H7 (cell line): ENCODE data around the gene FAM149B1. TPM values are rescaled to one million over a fixed set of nuclear protein-coding genes. Genes with fewer than 3 reads are reported as not detected.
"Not testable (repeated sequence)": the region's sequence is repeated elsewhere in the genome, so short reads cannot be mapped to it uniquely, and the experiment has no call there.

Source experiments
- DNase-seq: peaks from one replicate; pipeline ENCODE4 v3.0.0; 2012
- H3K27me3 ChIP-seq: 2 replicates; pipeline ENCODE4 v1.6.0; 2011; ENCODE audit warnings: mild to moderate bottlenecking, low read length; ENCODE audit not compliant: control insufficient read depth, insufficient read depth
- H3K36me3 ChIP-seq: replicated peaks from 2 replicates; pipeline ENCODE4 v1.5.1; 2011; ENCODE audit warnings: low read length; ENCODE audit not compliant: control insufficient read depth, insufficient read depth
- H3K4me3 ChIP-seq: 2 replicates; pipeline ENCODE4 v1.5.1; 2011; ENCODE audit warnings: low read depth, mild to moderate bottlenecking, control low read depth, low read length, moderate library complexity; ENCODE audit not compliant: insufficient read depth
- total RNA-seq: library from RNA; depleted of rRNA; stranded (reverse); fragments of >200 nt; shearing (Covaris generic); gene quantifications from 2 replicates; pipeline ENCODE4 v1.2.3, GENCODE V29; 2014; rRNA removed

Gene FAM149B1
- total RNA-seq, 1 experiment from 2014 or later: 14.6 TPM

DNA sequence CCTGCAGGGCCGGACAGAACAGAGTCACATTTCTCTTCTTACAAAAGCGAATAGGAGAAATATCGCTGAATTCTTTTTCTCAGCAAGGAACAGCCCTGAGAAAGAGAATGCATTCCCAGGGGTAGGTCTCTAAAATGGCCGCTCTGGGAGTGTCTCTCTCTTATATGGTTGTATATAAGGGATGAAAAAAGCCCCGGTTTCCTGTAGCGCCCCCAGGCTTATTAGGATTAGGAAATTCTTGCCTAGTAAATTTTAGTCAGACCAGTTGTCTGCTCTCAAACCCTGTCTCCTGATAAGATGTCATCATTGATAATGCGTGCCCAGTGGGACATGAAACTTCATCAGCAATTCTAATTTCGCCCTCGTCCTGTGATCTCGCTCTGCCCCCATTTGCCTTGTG, 90.7 kb downstream of the FAM149B1 start:
- not testable (repeated sequence) for H3K36me3 ChIP-seq, H3K4me3 ChIP-seq, H3K27me3 ChIP-seq, DNase-seq

DNA sequence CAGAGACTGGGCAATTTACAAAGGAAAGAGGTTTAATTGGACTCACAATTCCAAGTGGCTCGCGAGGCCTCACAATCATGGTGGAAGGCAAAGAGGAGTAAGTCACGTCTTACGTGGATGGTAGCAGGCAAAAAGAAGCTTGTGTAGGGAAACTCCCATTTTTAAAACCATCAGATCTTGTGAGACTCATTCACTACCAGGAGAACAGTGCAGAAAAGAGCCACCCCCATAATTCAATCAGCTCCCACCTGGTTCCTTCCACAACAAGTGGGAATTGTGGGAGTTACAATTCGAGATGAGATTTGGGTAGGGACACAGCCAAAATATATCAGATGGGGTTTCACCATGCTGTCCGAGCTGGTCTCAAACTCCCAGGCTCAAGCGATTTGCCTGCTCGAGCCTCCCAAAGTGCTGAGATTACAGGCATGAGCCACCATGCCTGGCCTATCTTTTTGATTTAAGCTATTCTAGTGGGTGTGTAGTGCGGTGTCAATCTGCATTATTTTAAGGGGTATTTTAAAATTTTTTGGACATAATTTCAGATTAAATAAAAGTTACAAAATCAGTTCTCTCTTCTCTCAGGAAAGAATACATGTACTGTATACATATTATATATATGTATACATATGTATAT, 93.6 kb downstream of the FAM149B1 start:
- H3K27me3 ChIP-seq: no peaks in the 10 kb centered on the region
- no peak for DNase-seq
- H3K36me3 ChIP-seq: no peaks in the 10 kb centered on the region
- no peak overlapping the region for H3K4me3 ChIP-seq

DNA sequence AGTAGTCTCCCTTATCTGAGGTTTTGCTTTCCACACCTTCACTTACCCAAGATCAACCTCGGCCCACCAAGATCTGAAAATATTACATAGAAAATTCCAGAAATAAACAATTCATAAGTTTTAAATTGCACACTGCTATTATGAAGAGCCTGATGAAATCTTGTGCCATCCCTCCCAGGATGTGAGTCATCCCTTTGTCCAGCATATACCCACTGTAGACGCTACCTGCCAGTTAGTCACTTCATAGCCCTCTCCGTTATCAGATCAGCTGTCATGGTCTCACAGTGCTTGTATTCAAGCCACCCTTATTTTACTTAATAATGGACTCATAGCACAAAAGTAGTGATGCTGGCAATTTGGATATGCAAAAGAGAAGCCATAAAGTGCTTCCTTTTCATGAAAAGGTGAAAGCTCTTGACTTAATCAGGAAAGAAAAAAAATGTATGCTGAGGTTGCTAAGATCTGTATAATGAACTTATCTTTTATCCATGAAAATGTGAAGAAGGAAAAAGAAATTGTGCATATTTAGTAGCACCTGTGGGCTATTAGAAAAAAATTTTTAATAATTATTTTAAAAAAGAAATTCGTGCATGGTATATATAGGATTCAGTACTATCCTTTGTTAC, 94.3 kb downstream of the FAM149B1 start:
- Histone ChIP-seq H3K4me3 (no peak overlapping the region), H3K27me3 (no peaks in the 10 kb centered on the region), H3K36me3 (no peaks in the 10 kb centered on the region)
- no peak for DNase-seq

DNA sequence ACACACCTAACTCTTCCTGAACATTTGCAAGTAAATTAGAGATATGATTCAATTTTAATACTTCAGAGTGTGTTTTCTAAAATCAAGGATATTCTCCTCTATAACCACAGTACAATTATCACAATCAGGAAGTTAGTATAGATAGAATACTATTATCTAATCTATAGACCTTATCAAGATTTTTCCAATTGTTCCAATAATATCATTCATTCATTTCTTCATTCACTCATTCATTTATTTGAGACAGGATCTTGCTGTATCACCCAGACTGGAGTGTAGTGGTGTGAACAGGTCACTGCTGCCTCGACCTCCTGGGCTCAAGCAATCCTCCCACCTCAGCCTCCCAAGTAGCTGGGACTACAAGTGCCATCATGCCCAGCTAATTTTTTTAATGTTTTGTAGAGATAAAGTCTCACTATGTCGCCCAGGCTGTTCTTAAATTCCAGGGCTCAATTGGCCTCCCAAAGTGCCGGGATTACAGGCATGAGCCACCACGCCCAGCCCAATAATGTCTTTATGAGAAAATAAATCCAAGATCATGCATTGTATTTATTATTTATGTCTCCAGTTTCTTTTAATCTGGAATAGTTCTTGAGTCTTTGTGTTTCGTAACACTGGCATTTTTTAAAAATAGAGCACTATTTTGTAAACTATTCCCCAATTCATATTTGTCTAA, 95.1 kb downstream of the FAM149B1 start:
- Histone ChIP-seq H3K27me3 (no peaks in the 10 kb centered on the region), H3K36me3 (no peaks in the 10 kb centered on the region), H3K4me3 (no peak overlapping the region)
- no peak for DNase-seq

DNA sequence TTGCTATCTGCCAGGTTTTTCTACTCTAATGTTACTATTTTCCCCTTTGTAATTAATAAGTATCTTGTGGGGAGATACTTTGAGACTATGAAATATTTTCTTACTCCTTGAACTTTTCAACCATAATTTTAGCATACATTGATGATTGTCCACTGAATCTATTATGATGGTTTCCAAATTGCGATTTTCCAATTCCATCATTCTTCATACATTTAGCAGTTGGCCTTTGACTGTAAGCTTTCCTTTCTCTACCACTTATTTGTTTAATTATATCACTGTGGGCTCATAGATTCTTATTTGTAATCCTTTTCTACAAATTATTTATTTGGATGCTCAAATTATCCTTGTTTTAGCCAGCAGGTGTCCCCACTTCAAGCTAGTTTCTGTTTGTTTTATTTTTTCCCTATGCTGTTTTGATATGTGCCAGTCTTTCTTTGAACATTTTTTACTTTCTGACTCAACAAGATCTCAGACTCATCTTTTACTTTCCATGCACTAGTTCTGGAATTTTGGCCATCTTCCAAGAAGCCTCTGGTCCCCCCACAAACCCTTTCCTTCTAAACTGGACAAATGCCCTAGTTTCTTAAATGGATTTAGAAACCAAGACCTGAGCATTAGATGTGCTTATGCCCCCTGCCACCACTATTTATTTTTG, 95.9 kb downstream of the FAM149B1 start:
- DNase-seq: no peak
- H3K4me3 ChIP-seq: no peak overlapping the region
- no peaks in the 10 kb centered on the region for H3K36me3 ChIP-seq
- H3K27me3 ChIP-seq: no peaks in the 10 kb centered on the region

DNA sequence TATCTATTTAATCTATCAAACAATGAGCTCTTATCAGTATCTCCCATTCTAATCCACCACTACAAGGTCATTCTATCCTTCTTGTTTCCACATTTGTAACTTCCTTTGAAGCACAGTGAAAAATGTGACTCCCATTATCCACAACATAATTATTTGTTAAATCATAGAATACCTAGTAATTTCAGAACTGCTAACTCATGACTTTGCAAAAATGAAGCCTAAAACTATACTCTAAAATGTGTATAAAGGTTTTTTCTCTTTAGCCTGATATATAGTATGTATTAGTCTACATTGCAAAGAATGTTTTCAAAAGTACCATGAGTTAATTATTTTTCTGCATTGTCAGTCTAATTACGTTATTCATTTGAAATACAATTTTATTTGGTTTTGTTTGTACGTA, 96.5 kb downstream of the FAM149B1 start:
- Histone ChIP-seq H3K36me3 (no peaks in the 10 kb centered on the region), H3K27me3 (no peaks in the 10 kb centered on the region), H3K4me3 (no peak overlapping the region)
- DNase-seq: no peak

DNA sequence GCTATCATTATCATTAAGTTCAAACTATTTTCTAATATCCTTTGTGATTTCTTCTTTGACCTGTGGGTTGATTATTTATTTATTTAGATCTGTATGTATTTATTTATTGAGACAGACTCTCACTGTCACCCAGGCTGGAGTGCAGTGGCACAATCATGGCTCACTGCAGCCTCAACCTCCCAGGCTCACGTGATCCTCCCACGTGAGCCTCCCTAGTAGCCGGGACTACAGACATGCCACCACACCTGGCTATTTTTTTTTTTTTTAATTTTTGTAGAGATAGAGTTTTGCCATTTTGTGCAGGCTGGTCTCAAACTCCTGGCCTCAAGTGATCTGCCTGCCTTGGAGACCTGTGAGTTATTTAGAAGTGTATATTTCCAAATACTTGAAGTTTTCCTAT, 113.2 kb downstream of the FAM149B1 start:
- Histone ChIP-seq H3K4me3 (no peak overlapping the region), H3K27me3 (no peaks in the 10 kb centered on the region), H3K36me3 (no peaks in the 10 kb centered on the region)
- DNase-seq: no peak

DNA sequence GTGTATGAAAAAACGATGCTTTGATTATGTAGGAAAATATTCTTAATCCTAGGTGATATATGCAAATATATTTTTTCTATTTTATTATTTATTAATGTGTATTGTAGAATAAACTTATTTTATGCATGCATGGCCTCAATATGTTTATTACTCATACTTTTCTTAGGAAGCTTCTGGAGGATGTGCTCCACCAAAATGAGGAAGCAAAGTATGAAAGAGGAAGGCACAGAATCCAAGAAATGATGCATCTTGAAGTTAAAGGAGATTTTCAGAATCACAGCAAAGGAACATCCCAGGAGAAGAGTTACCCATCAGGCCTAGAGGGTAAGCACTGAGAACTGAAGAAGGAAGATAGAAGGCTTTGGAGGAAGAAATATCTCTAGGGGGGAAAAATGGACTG, 119.5 kb downstream of the FAM149B1 start:
- DNase-seq: no peak
- Histone ChIP-seq H3K36me3 (no peaks in the 10 kb centered on the region), H3K4me3 (no peak overlapping the region), H3K27me3 (no peaks in the 10 kb centered on the region)

DNA sequence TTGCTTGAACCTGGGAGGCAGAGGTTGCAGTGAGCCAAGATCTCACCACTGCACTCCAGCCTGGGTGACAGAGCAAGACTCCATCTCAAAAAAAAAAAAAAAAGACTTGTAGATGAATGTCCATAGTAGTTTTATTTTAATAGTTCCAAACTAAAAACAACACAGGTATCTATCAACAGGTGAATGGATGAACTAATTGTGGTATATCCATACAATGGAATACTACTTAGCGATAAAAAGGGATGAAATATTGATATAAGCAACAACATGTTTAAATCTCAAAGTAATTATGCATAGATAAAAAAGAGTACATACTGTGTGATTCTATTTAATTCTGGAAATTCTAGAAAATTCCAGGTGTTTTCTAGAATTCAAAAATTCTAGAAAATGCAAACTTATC, 122.0 kb downstream of the FAM149B1 start:
- Histone ChIP-seq H3K36me3 (no peaks in the 10 kb centered on the region), H3K4me3 (no peak overlapping the region), H3K27me3 (no peaks in the 10 kb centered on the region)
- DNase-seq: no peak

DNA sequence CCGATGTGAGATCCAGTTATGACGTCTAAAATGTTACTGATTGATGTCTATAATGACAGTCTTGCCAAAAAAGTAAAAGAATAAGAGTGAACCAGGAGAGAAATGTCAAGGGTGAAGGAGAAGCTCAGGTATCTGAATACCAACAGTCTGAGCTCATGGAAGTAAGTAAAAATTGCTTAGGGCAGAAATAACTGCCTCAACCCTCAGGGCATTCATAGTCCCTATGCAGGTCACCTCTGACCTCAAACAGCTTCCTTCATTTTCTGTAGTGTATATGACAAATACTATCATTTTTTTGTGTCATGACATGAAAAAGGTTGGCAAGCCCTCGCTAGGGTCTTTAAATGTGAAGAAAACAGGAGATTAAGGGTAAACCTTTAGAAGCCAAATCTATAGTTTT, 125.5 kb downstream of the FAM149B1 start:
- Histone ChIP-seq H3K27me3 (no peaks in the 10 kb centered on the region), H3K4me3 (no peak overlapping the region), H3K36me3 (no peaks in the 10 kb centered on the region)
- no peak for DNase-seq

Other genes starting within 250 kb of the FAM149B1 start
- 0.14 and 0.33 TPM in 2 replicates for gene PLA2G12B, start 213.3 kb upstream of the FAM149B1 start, total RNA-seq
- 37.3 and 76.5 TPM in 2 replicates for gene P4HA1, start 71.3 kb upstream of the FAM149B1 start, total RNA-seq
- 0.38 and 1.3 TPM in 2 replicates for gene NUDT13, start 57.7 kb upstream of the FAM149B1 start, total RNA-seq
- 33.7 and 37.1 TPM in 2 replicates for gene ECD, start 111 bp upstream of the FAM149B1 start, total RNA-seq
- gene DNAJC9, start 79.1 kb downstream of the FAM149B1 start, total RNA-seq: 32.0 and 35.0 TPM in 2 replicates
- gene MRPS16, start 84.5 kb downstream of the FAM149B1 start, total RNA-seq: 129 and 134 TPM in 2 replicates
- 0.15 and 0.45 TPM in 2 replicates for gene CFAP70, start 190.7 kb downstream of the FAM149B1 start, total RNA-seq
- gene ANXA7, start 245.9 kb downstream of the FAM149B1 start, total RNA-seq: 94.1 and 97.7 TPM in 2 replicates